ENCODE data around the gene ZNF503.

Gene ZNF503

GRCh38 chr10:75351637-75352036, 49.9 kb downstream of the ZNF503 start:
- H3K36me3 Mint-ChIP-seq = no peaks in the 10 kb centered on the region
- H3K4me3 Mint-ChIP-seq = no peak overlapping the region
- no peaks in the 10 kb centered on the region for H3K9me3 Mint-ChIP-seq
- CTCF ChIA-PET = no interaction called here
- no peak overlapping the region for H3K27ac Mint-ChIP-seq
- H3K27me3 Mint-ChIP-seq = peaks cover 6% of the 10 kb centered on the region
- no peak for DNase-seq
- H3K4me1 Mint-ChIP-seq = no peaks in the 10 kb centered on the region

- Mint-ChIP-seq H3K27me3 (peaks cover 4% of the 10 kb centered on the region), H3K4me3 (no peak overlapping the region), H3K36me3 (no peaks in the 10 kb centered on the region), H3K4me1 (no peaks in the 10 kb centered on the region), H3K9me3 (no peaks in the 10 kb centered on the region), H3K27ac (no peak overlapping the region)
- CTCF ChIA-PET = no interaction called here
- no peak for DNase-seq
Observed at GRCh38 chr10:75350791-75351190, 50.8 kb downstream of the ZNF503 start.

All from activated naive CD4-positive, alpha-beta T cell treated with anti-CD3 and anti-CD28 coated beads, Interleukin-2, amount 10 ng/mL, durations not matched to agents 7 days and 5 days (primary cell).